AG09319 (cell line): ENCODE results near the gene DENND2A.
A peak's percentile ranks its signal among the peaks of the same experiment; 100 is the strongest.

Experiments used
- DNase-seq: peaks from one replicate; pipeline ENCODE4 v3.0.0-alpha.2; 2010; ENCODE audit warnings: low read depth; ENCODE audit errors: extremely low read depth
- CTCF ChIP-seq: IDR thresholded peaks from 2 replicates; pipeline ENCODE4 v1.5.1; 2011; ENCODE audit warnings: low read depth, mild to moderate bottlenecking, inconsistent platforms, low read length, moderate library complexity

Gene DENND2A

GRCh38 chr7:140676306-140676705 lies 35.7 kb upstream of the DENND2A start:
- TF ChIP-seq CTCF: no peak
- DNase-seq: no peak

GRCh38 chr7:140675726-140676125 lies 35.1 kb upstream of the DENND2A start:
- no peak for TF ChIP-seq CTCF
- DNase-seq: no peak

GRCh38 chr7:140674899-140675701 lies 34.5 kb upstream of the DENND2A start:
- peak; percentile 25 for DNase-seq
- TF ChIP-seq CTCF: peak; percentile 58

GRCh38 chr7:140674356-140674800 lies 33.8 kb upstream of the DENND2A start:
- no peak for DNase-seq
- TF ChIP-seq CTCF: no peak

- DNase-seq: no peak
- TF ChIP-seq CTCF: no peak
Observed at GRCh38 chr7:140673774-140674155, 33.2 kb upstream of the DENND2A start.

GRCh38 chr7:140673063-140673773 lies 32.6 kb upstream of the DENND2A start:
- TF ChIP-seq CTCF: no peak
- no peak for DNase-seq

GRCh38 chr7:140672382-140673062 lies 31.9 kb upstream of the DENND2A start, which contains the start of gene ADCK2:
Gene ADCK2 (plus strand): TSS chr7:140672945. CDS start chr7:140673331, 386 bp downstream.
- no peak for TF ChIP-seq CTCF
- DNase-seq: no peak
